Measurements from ENCODE around the gene LRRC32. TPM values are rescaled to one million over a fixed set of nuclear protein-coding genes. Genes with fewer than 3 reads are reported as not detected.
A peak's percentile ranks its signal among the peaks of the same experiment; 100 is the strongest.

The LRRC32 gene
- total RNA-seq, 1 experiment from 2014 or later = 0.46 TPM

DNA sequence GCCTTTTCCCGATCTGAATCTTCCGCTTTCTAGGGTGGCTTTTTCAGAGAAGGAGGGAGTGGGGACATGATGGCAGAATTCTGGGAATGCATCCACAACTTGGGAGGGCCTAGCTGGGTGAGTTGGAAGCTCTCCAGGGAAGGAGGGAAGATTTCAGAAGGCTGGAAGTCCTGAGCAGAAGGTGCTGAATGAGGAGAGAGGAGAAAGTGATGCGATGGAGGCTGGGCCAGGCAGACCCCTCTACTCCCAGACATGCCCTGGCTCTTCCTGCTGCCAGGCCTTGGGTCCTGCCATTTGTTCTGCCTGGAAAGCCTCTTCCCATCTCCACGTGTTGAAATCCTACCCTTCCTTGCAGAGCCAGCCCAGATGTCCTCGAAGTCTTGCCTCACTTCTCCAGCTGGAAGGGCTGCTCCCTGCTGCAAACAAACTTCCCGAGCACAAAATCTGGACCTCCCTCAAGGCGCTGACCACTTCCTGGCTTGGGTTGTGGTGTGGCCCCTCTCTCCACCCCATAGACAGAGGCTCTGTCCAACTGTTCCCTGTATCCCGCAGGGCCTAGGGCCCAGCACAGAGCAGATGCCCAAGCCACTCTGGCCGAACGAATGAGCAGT lies 16.8 kb downstream of the LRRC32 start:
- Histone ChIP-seq H3K18ac (ENCODE audit: insufficient read length, low read depth, low read length) (no peak overlapping the region), H2BK20ac (ENCODE audit: low read depth, low read length, poor library complexity, severe bottlenecking) (no peak overlapping the region), H3K4me1 (ENCODE audit: insufficient read depth, low read length) (no peaks in the 10 kb centered on the region), H2BK15ac (ENCODE audit: low read depth, low read length) (no peak overlapping the region), H2BK120ac (ENCODE audit: low read depth, low read length, poor library complexity, severe bottlenecking) (no peak overlapping the region), H3K79me2 (ENCODE audit: insufficient read depth, low read length) (no peaks in the 10 kb centered on the region), H2BK5ac (ENCODE audit: insufficient read length, low read length) (no peak overlapping the region), H3K4me2 (ENCODE audit: insufficient read depth, insufficient read length, low read length) (no peak overlapping the region), H3K9ac (ENCODE audit: extremely low read depth, insufficient read length, low read length) (no peak overlapping the region), H3K9me3 (ENCODE audit: control insufficient read depth, low read depth, low read length) (no peaks in the 10 kb centered on the region), H2AFZ (ENCODE audit: low read length) (no peak overlapping the region), H3K14ac (ENCODE audit: insufficient read depth, low read length) (no peak overlapping the region), H4K20me1 (ENCODE audit: control insufficient read depth, insufficient read depth, insufficient read length) (no peaks in the 10 kb centered on the region), H3K23ac (ENCODE audit: insufficient read length, low read depth, low read length) (no peak overlapping the region), H3K27me3 (ENCODE audit: insufficient read depth, low read length) (no peaks in the 10 kb centered on the region), H4K5ac (ENCODE audit: insufficient read length, low read depth, low read length) (no peak overlapping the region), H3K4ac (ENCODE audit: low read depth, low read length) (no peak overlapping the region), H3K27ac (ENCODE audit: insufficient read length, low read depth, low read length) (no peak overlapping the region), H2BK12ac (ENCODE audit: insufficient read length, low read depth, low read length) (no peak overlapping the region), H3K56ac (ENCODE audit: insufficient read length, low read depth, low read length) (no peak overlapping the region), H3K23me2 (ENCODE audit: insufficient read length, low read depth, low read length, poor library complexity, severe bottlenecking) (no peaks in the 10 kb centered on the region), H4K8ac (replicated peaks; ENCODE audit: insufficient read length, low read depth, low read length) (no peak overlapping the region), H4K91ac (ENCODE audit: insufficient read length, low read depth, low read length) (no peak overlapping the region), H2AK5ac (ENCODE audit: insufficient read length, low read length) (no peak overlapping the region), H3K79me1 (ENCODE audit: insufficient read depth, low read depth, low read length, poor library complexity, severe bottlenecking) (no peaks in the 10 kb centered on the region), H3T11ph (ENCODE audit: low read length) (no peak overlapping the region)
- Mint-ChIP-seq H3K9me3 (no peaks in the 10 kb centered on the region), H3K27me3 (ENCODE audit: low read depth) (peaks cover 2% of the 10 kb centered on the region), H3K4me3 (no peak overlapping the region), H3K36me3 (ENCODE audit: insufficient read depth in 1 of 3, low read depth in 3 of 3) (no peaks in the 10 kb centered on the region), H3K27ac (no peak overlapping the region), H3K4me1 (peaks cover 11 to 29% of the 10 kb centered on the region in 2 experiments)
- DNase-seq = peak; percentile 14
- TF ChIP-seq, protein P1, sequence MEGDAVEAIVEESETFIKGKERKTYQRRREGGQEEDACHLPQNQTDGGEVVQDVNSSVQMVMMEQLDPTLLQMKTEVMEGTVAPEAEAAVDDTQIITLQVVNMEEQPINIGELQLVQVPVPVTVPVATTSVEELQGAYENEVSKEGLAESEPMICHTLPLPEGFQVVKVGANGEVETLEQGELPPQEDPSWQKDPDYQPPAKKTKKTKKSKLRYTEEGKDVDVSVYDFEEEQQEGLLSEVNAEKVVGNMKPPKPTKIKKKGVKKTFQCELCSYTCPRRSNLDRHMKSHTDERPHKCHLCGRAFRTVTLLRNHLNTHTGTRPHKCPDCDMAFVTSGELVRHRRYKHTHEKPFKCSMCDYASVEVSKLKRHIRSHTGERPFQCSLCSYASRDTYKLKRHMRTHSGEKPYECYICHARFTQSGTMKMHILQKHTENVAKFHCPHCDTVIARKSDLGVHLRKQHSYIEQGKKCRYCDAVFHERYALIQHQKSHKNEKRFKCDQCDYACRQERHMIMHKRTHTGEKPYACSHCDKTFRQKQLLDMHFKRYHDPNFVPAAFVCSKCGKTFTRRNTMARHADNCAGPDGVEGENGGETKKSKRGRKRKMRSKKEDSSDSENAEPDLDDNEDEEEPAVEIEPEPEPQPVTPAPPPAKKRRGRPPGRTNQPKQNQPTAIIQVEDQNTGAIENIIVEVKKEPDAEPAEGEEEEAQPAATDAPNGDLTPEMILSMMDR (conservative IDR thresholded peaks at IDR 0.05) = no peak
- no CpG with 5 or more reads among the region's 10 CpGs for WGBS (ENCODE audit: extremely low coverage, insufficient read length, low lambda C conversion rate)

Measured in H9 (cell line).